ENCODE results near the gene PAK4.
A peak's percentile ranks its signal among the peaks of the same experiment; 100 is the strongest.
"Not testable (repeated sequence)": the region's sequence is repeated elsewhere in the genome, so short reads cannot be mapped to it uniquely, and the experiment has no call there.

Gene PAK4

GRCh38 chr19:39100500-39101166 is 25.0 kb upstream of the PAK4 start:
- no peak for DNase-seq

- no peak for DNase-seq
These were observed 22.4 kb upstream of the PAK4 start for GRCh38 chr19:39103151-39103550.

GRCh38 chr19:39104186-39104596 is 21.4 kb upstream of the PAK4 start:
- DNase-seq = no peak

- DNase-seq = no peak
These were observed 19.4 kb upstream of the PAK4 start for GRCh38 chr19:39106194-39106593.

GRCh38 chr19:39109641-39110040 is 15.9 kb upstream of the PAK4 start:
- no peak for DNase-seq

GRCh38 chr19:39110263-39110967 is 15.2 kb upstream of the PAK4 start:
- DNase-seq = peak; percentile 58

- peak; percentile 6 for DNase-seq
These were observed 13.9 kb upstream of the PAK4 start for GRCh38 chr19:39111593-39112199.

- no peak for DNase-seq
These were observed 13.2 kb upstream of the PAK4 start for GRCh38 chr19:39112338-39112890.

GRCh38 chr19:39113199-39113598 is 12.4 kb upstream of the PAK4 start:
- no peak for DNase-seq

GRCh38 chr19:39115105-39115847 is 10.3 kb upstream of the PAK4 start:
- DNase-seq = no peak

- DNase-seq = not testable (repeated sequence)
These were observed 8.6 kb upstream of the PAK4 start for GRCh38 chr19:39117023-39117422.

- DNase-seq = no peak
These were observed 5.8 kb upstream of the PAK4 start for GRCh38 chr19:39119830-39120229.

GRCh38 chr19:39122934-39123731 is 2.5 kb upstream of the PAK4 start:
- no peak for DNase-seq

GRCh38 chr19:39124136-39124764 is 1.3 kb upstream of the PAK4 start:
- DNase-seq = no peak

GRCh38 chr19:39125199-39125553 is 410 bp upstream of the PAK4 start:
- DNase-seq = no peak

- DNase-seq = no peak
These were observed 964 bp downstream of the PAK4 start for GRCh38 chr19:39126312-39127187.

GRCh38 chr19:39127812-39128515 is 2.4 kb downstream of the PAK4 start:
- DNase-seq = peak; percentile 21

- no peak for DNase-seq
These were observed 3.0 kb downstream of the PAK4 start for GRCh38 chr19:39128516-39129079.

- DNase-seq = no peak
These were observed 3.5 kb downstream of the PAK4 start for GRCh38 chr19:39129116-39129515.
